ENCODE data around the gene WFDC9.

GRCh38 chr20:45593498-45593897 lies 37.6 kb downstream of the WFDC9 start:
- TF ChIP-seq, protein P1, sequence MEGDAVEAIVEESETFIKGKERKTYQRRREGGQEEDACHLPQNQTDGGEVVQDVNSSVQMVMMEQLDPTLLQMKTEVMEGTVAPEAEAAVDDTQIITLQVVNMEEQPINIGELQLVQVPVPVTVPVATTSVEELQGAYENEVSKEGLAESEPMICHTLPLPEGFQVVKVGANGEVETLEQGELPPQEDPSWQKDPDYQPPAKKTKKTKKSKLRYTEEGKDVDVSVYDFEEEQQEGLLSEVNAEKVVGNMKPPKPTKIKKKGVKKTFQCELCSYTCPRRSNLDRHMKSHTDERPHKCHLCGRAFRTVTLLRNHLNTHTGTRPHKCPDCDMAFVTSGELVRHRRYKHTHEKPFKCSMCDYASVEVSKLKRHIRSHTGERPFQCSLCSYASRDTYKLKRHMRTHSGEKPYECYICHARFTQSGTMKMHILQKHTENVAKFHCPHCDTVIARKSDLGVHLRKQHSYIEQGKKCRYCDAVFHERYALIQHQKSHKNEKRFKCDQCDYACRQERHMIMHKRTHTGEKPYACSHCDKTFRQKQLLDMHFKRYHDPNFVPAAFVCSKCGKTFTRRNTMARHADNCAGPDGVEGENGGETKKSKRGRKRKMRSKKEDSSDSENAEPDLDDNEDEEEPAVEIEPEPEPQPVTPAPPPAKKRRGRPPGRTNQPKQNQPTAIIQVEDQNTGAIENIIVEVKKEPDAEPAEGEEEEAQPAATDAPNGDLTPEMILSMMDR (IDR thresholded peaks at IDR 0.05) = no peak
- TF ChIP-seq EZH2 (IDR thresholded peaks at IDR 0.05) = no peak
